GM19099 (cell line): Measurements from ENCODE around the gene HMG20A.

Source experiments
- POLR2A ChIP-seq: IDR thresholded peaks from 3 replicates; pipeline ENCODE4 v1.6.1; 2011; ENCODE audit warnings: low read depth; ENCODE audit not compliant: insufficient read length; ENCODE audit errors: extremely low read depth

Gene HMG20A

DNA sequence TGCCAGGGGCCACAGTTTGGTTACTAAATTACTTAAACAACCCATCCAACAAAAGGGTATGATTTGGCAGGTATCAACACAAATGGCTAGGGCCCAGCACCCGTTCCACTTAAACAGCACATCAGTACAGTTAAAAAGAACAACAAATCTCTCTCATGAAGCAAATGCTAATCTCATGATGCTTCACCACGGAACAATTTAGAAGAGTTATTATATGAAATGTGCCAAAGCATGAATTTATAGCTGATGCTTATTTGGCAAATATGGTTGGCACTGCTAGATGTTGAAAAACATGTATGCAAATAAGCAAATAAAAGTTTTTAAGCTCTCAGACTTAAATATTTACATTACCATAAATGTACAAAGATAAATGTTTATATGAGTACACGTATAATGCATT, 3.1 kb upstream of the HMG20A start:
- TF ChIP-seq POLR2A: no peak

DNA sequence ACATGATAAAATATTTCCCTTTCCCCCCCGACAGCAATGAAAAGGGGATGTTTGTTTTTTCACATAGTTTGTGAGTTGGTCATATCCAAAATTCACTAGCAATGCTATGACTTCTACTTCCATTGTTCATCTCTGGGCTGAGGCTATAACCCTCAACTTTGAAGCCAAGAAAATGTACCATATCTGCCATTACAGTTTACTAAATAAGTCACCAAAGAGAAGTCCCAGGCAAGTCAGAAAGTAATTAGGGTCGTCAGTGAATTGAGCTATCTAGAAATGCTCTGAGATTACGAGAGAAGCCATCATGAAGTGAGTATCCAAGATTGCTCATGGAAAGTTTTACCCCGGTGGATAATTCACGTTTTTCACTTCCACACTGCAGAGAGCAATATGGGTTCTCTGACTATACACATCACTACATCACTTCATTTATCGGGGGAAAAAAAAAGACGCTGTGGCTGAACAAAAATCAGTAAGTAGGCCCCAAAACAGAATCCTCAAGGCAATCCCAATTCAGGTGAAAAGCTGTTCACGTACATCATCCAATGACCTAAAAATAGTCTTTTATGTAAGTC, 2.2 kb upstream of the HMG20A start:
- TF ChIP-seq POLR2A: no peak

DNA sequence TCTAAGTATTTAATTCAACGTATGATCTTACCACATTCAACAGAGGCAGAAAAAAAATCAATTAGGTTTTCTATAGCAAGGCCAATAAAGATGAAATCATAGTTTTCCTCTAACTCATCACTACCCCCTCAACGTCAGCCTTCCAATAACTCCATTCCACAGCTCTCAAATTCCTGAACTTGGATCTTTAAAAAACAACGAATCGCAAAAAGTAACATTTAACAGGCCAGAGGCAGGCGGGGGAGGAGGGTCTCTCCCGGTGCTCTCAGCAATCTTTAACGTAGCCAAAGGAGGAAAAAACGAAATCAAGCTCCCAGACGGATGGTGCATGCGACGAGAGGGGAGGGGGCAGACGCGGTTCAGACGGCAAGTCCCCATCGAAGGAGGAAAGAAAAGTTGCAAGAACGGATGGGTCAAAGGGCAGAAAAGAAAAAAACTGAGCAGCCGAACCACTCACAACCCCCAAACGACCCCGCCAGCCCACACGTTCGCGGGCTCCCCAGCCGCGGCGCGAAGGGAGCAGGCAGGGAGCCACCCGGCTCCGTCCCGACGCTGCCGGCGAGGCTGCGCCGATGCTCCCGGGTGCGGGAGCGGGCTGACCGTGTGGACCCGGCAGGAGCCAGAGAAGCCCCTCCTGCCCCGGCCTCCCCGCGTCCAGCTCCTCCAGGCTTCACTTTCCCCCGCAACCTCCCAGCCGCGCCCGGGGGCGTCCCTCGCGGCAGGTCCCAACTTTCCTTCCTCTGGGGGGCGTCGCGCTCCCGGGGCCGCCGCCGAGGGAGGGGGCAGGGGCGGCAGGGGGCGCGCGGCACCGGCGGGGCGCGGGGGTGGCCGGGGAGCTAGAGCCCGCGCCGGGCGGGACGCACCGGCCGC, 1.5 kb upstream of the HMG20A start:
- TF ChIP-seq POLR2A: no peak

DNA sequence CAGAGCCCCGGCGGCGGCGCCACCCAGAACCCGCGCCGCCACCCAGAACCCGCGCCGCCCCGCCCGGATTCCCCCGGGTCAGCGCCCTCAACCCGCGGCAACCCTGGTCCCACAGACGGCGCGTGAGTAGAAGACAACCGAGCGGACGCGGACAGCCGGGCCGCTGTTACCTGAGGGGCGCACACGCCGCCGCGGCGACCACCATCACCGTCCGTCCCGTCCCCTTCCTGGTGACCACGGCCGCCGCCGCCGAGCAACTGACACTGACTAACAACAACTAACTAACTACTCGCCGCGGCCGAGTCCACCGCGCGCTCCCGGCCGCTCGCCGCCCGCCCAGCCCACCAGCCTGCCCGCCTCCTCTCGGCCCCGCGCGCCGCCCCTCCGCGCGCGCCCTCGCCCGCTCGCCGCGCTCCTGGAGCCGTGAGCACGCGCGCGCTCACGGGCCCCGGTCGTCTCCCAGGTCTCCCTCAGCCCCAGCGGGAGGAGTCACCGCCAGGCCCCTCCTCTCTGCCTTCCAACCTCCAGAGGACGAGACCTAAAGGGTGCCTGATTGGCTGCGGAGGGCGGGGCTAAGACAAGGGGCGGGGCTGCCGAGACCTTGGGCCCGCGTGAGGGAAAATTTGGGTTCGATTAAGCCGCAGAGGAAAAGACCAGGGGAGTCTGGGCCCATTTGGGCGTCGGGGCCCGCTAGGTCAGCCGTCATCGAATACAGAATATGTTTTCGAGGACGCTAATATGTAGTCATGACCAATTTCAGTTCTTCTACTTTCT, 665 bp upstream of the HMG20A start, which contains the start of gene PEAK1:
Gene PEAK1, minus strand, starts transcription at position 269 of the 774 bp plus-strand sequence. CDS start 238,178 bp downstream, outside the sequence.
- TF ChIP-seq POLR2A: peak; percentile 77

DNA sequence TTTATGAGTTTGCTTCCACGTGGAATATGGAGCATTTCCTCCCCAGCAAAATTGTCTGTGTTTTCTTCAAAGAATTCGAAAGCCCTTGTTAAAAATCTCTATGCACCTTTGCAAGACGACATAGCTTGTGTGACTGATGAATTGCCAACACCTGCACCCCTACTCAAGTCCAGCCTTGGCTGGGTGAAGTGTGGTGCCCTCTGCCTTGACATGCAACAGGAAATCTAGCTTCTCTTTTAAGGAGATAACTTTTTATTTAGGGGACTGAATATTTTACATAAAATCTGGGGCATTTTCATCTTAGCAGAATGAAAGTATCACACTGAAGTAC, 647 bp downstream of the HMG20A start:
- no peak for TF ChIP-seq POLR2A

DNA sequence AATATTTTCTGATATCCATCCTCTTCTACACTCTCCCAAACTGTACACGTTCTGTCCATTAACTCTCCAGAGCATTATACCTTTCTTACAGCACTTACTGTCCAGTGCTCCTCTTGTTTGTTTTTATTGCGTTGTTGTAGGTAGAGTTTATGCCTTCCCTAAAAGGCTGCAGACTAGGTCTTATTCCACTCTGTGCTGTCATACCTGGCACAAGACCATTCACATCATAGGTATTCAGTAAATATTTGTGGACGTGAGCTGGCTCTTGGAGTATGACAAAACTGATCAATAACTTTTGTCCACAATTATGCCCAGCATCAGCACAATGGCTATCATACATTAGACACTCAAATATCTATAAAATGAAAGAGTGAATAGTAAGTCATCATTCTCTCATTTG, 4.4 kb downstream of the HMG20A start:
- no peak for TF ChIP-seq POLR2A

DNA sequence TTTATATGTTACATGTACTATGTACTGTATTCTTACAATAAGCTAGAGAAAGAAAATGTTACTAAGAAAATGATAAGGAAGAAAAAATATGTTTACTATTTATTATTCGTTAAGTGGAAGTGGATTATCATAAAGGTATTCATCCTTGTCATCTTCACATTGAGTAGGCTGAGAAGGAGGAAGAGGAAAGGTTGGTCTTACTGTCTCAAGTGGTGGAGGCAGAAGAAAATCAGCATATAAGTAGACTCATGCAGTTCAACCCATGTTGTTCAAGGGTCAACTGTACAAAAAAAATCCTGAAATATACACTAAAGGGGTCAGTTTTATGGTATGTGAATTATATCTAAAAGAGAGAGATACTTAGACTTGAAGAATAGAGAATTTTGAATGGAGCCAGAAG, 5.7 kb downstream of the HMG20A start:
- no peak for TF ChIP-seq POLR2A

DNA sequence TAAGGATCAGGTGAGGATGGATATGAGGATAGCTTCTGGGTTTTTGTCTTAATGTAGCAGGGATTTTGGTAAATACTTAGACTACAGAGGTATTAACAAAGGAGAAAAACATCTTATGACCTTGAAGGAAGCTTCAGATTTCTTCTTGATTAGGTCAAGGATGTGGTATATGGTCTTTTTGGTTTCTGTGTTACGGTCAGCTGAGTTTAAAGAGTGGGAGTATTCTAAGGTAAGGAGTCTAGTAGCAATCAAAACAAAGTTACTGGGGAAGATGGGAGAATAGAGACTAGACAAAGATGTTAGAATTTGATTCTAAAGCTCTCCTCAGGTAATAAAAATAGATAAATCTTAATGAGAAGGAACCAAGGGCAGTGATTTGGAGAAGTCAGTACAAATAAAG, 6.2 kb downstream of the HMG20A start:
- no peak for TF ChIP-seq POLR2A

DNA sequence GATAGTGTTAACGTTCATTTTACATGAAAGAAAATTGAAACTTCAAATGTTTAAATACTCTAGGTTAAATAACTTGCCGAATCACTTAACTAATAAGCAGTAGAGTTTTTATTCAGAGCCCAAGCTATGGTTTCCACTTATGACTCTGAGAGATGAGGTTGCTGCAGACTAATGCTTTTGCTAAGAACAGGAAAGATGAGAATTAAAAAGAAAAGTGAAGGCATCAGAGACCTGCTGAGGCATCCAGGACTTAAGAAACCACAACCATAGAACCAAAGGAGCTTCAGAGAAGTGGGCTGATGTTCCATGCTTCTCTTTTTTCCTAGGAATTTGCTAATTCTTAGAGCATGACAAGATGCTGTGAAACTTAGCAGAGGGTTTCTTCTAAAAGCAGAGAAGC, 9.5 kb downstream of the HMG20A start:
- no peak for TF ChIP-seq POLR2A

DNA sequence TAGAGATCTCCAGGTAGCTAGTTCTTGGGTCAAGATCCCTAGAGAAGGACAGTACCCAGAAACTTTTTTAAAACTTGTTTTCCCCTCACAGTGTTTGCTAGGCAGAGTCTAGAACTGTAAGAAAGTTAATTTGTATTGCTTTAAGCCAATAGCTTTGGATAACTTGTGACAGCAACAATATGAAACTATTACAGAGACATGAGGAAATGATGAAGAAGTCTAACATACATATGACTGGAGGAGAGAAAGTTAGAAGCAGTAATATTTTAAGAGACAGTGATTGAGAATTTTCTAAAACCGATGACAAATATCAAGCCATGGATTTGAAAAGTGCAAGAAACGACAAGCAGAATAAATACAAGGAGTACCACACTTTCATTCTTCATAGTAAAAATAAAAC, 10.0 kb downstream of the HMG20A start:
- TF ChIP-seq POLR2A: no peak

DNA sequence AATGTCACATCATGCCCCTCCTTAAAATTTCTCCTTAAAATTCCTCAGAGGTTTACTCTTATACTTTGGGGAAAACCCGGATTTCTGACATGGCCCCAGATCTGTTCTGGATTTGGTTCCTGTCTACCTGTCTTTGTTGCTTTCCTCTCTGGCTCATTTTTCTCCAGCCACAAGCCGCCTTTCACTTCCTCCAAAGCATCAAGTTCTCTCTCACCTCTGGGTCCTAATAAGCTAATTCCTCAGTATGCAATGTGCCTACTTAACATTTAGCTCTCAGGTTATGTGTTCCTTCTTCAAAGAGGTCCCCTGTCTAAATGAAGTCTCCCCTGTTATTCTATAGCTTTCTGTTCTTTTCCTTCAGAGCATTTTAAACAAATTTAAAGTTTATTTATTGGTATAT, 16.1 kb downstream of the HMG20A start:
- TF ChIP-seq POLR2A: no peak

DNA sequence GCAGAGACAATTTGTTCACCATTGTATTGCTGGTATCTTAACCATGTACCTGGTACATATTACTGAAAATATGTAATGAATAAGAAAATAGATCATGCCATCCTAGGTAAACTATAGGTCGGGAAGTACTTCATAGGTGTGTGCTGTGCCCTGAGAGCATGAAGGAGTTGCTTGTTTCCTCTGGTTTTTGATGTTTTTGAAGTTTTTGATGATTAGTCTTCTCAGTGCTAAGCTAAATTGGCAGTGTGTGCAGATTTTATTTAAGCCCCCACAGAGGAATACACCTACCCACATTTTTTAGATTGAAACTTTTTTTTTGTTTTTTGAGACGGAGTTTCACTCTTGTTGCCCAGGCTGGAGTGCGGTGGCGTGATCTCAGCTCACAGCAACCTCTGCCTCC, 16.6 kb downstream of the HMG20A start:
- no peak for TF ChIP-seq POLR2A

DNA sequence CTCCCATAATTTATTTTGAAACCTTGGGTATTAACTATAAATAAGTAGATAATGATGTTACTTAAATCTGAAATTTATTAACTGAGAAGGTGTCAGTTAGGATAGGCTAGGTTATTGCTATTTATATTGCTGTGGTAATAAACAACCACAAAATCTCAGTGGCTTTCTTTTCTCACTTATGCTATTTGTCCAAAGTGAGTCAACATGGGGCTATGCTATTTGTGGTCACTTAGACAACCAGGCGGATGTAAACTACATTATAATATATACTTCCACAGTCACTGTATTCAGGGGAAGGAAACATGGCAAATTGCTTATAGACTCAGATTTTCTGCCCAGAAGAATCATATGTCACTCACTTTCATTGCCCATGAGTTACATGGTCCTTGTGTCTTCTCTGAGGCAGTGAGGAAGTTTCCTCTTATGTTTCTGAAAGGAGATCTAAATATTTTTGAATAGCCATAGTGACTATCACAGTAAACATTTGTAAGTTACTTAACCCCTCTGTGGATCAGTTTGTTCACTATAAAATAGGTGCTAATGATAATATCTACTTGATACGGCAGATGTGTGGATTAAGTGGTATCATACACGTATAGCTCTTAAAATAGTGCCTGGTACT, 19.8 kb downstream of the HMG20A start:
- no peak for TF ChIP-seq POLR2A

DNA sequence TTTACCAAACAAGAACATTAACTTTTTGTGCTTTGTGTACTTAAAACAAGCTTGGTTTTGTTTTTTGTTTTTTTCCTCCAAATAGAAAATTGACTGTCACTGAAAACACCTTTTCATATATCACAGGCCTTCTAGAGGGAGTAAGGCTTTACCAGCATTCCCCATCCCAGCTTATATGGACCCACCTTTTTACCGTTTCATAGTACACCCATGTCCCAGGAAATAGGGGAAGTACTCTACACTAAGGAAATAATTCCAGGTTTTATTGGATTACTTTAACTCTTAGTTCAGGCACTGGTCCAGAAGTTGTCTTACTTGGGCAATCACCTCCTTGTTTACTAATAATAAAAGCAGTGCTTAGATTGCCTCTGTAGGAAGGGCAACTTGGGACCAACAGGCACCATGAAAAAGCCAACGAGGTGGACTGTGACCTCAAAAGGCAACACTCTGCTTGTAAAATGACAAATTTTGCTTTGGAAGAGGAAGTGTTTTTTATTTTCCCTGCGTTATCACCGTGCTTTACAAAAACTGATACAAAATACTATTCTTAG, 26.2 kb downstream of the HMG20A start:
- TF ChIP-seq POLR2A: no peak

DNA sequence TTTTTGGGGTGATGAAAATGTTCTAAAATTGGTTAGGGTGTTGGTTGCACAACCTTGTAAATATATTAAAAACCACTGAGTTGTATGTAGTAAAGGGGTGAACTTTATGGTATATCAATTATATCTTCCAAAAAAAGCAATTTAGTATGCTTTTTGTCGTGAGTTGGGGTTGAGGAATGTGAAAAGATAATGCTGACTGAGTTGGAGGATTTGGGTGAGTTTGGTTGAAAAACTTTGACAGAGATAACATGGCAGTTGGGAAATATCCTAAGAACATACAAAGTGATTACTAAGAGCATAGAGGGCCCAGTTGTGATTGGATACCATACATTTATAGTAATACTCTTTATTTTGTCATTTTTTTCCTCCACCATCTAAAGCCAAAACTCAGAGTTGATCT, 33.6 kb downstream of the HMG20A start:
- no peak for TF ChIP-seq POLR2A

DNA sequence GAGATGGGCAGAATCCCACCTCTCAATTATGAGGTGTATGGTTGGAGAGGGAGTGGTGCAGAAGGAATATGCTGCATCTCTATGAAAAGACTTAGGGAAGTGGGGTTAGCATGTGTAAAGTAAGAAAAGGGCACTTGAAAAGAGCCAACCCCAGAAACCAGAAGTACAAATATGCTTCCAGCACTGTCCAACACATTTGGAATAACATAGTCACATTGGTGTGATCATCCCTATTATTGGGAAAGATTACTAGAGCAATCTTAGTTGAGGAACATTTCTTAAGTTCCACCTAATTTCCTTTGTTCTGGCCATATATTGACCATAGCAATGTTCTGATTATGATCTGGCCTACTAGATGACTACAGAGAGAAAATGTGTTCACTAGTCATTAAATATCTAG, 34.3 kb downstream of the HMG20A start:
- no peak for TF ChIP-seq POLR2A
